Erythroblast (primary cell): ENCODE measurements around the gene RAP1GAP.

ENCODE experiments used
- GATA1 ChIP-seq: IDR thresholded peaks from 2 replicates; pipeline ENCODE4 v1.6.1; 2011; ENCODE audit warnings: low read depth, mild to moderate bottlenecking, control low read depth, low read length, moderate library complexity
- POLR2A ChIP-seq: IDR thresholded peaks from 2 replicates; pipeline ENCODE4 v1.6.1; 2011; ENCODE audit warnings: mild to moderate bottlenecking, low read length

GRCh38 chr1:21587602-21587953, 81.6 kb downstream of the RAP1GAP start:
- TF ChIP-seq POLR2A (no peak), GATA1 (no peak)
